Thyroid gland (tissue), 4 donors: ENCODE measurements around the gene NFATC2. TPM values are rescaled to one million over a fixed set of nuclear protein-coding genes. Genes with fewer than 3 reads are reported as not detected.
A peak's percentile ranks its signal among the peaks of the same experiment; 100 is the strongest.

Source experiments
- DNase-seq, 2 donors: peaks; one replicate each; pipeline ENCODE4 v3.0.0-alpha.2; 2019
- H3K27ac ChIP-seq, 3 donors: fragments of 200-600 bp; sonication (generic); 1 replicate in 2 of 3; 2 replicates in 1 of 3; pipeline ENCODE4 v1.5.1; 2016 to 2019; ENCODE audit warnings: mild to moderate bottlenecking in 1 of 3, moderate library complexity in 1 of 3
- H3K27me3 ChIP-seq: fragments of 200-600 bp; sonication (generic); one replicate; pipeline ENCODE4 v1.5.1; 2019
- H3K36me3 ChIP-seq, 2 donors: fragments of 200-600 bp; sonication (generic); one replicate each; pipeline ENCODE4 v1.5.1; 2016 to 2019
- H3K4me1 ChIP-seq, 2 donors: fragments of 200-600 bp; sonication (generic); one replicate each; pipeline ENCODE4 v1.5.1; 2017 to 2019
- H3K4me3 ChIP-seq, 3 donors: fragments of 200-600 bp; sonication (generic); replicated peaks in 1 of 3; 1 replicate in 2 of 3; 2 replicates in 1 of 3; pipeline ENCODE4 v1.5.1; 2016; ENCODE audit warnings: mild to moderate bottlenecking in 1 of 3
- H3K9me3 ChIP-seq: fragments of 200-600 bp; sonication (generic); one replicate; pipeline ENCODE4 v1.5.1; 2017
- POLR2A ChIP-seq, 2 donors: fragments of 450-650 bp; IDR thresholded peaks; one replicate each; pipeline ENCODE4 v1.6.1; 2017; ENCODE audit warnings: antibody characterized with exemption in 2 of 2, mild to moderate bottlenecking in 2 of 2, moderate library complexity in 1 of 2
- WGBS, 2 donors: methylation state at CpG; one replicate each; pipeline ENCODE4 v1.1.5; 2017; 5-methylcytosine and 5-hydroxymethylcytosine counted together
- intact Hi-C: fragments of 100-400 bp; cut with DNase I; formaldehyde crosslinking; loops from one replicate; pipeline ENCODE4 v1.15.1; 2023
- total RNA-seq, 4 donors: library from RNA; depleted of rRNA; stranded (reverse); fragments of >200 nt; gene quantifications; one replicate each; pipeline ENCODE4 v1.2.3, GENCODE V29; 2016
- TF ChIP-seq, protein P1 (sequence below), 6 experiments: fragments of 200-600 bp in 3 of 6; fragments of 450-650 bp in 3 of 6; sonication (generic) in 3 of 6; IDR thresholded peaks; one replicate each; pipeline ENCODE4 v1.5.1; 2016 to 2019; ENCODE audit warnings: antibody characterized with exemption in 6 of 6, mild to moderate bottlenecking in 2 of 6, inconsistent platforms in 1 of 6, moderate library complexity in 1 of 6

Gene NFATC2
- total RNA-seq, 4 donors from 2014 or later = 7.5 to 12.6 (median 8.5) TPM

DNA sequence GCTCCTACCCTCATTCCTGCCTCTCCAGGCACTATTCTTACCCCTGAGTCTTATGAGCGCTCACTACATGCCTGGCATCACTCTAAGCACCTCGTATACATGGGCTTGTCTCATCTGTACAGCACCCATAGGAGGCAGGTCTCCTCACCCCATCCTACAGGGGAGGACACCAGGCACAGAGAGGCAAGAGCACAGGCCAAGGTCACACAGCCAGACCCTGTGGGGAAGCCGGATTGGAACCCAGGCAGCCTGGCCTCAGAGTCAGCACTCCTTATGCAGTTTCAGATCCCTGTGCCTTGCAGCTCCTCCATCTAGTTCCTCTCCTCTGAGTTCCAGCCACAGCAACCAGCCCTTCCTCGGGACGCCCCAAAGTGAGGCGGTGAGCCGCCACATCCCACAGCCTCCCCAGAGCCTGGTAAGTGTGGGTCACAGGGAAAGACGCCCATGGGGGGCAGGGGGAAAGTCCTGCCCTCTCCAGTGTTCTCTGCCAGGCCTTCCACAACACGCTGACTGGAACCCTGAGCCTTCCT is 103.3 kb downstream of the NFATC2 start:
- Histone ChIP-seq H3K9me3 (no peaks in the 10 kb centered on the region), H3K4me3 (no peak overlapping the region), H3K27ac (no peak overlapping the region), H3K27me3 (no peaks in the 10 kb centered on the region), H3K36me3 (no peaks in the 10 kb centered on the region), H3K4me1 (no peaks in the 10 kb centered on the region)
- DNase-seq = no peak
- intact Hi-C loops = no loop called here
- TF ChIP-seq, protein P1, sequence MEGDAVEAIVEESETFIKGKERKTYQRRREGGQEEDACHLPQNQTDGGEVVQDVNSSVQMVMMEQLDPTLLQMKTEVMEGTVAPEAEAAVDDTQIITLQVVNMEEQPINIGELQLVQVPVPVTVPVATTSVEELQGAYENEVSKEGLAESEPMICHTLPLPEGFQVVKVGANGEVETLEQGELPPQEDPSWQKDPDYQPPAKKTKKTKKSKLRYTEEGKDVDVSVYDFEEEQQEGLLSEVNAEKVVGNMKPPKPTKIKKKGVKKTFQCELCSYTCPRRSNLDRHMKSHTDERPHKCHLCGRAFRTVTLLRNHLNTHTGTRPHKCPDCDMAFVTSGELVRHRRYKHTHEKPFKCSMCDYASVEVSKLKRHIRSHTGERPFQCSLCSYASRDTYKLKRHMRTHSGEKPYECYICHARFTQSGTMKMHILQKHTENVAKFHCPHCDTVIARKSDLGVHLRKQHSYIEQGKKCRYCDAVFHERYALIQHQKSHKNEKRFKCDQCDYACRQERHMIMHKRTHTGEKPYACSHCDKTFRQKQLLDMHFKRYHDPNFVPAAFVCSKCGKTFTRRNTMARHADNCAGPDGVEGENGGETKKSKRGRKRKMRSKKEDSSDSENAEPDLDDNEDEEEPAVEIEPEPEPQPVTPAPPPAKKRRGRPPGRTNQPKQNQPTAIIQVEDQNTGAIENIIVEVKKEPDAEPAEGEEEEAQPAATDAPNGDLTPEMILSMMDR (IDR thresholded peaks at IDR 0.05) = no peak
- no peak for TF ChIP-seq POLR2A (IDR thresholded peaks at IDR 0.05)
- WGBS, 2 donors = 99% methylated on average over 6 to 8 of the region's 9 CpGs

DNA sequence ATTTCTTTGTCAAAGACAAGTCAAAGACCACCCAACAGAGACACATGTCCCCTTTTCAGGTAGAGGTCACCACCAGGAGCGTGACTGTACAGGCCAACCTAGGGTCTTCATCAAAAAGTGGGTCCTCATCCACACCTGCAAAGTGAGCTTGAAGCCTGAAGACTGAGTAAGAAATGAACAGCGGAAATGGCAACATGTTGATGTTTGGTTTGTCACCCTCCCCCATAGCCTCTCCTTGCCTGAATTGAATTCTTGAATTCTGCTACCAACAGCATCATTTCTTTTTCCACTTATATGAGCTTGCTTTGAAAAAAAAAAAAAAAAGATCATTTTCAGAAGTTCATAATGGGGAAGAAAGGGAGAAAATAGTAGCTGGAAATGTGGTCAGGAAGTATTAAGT is 104.4 kb downstream of the NFATC2 start:
- no peak for DNase-seq
- intact Hi-C loops = no loop called here
- H3K4me1 ChIP-seq = no peaks in the 10 kb centered on the region
- H3K36me3 ChIP-seq = no peaks in the 10 kb centered on the region
- TF ChIP-seq, protein P1 (IDR thresholded peaks at IDR 0.05) = no peak
- no peak for TF ChIP-seq POLR2A (IDR thresholded peaks at IDR 0.05)
- H3K9me3 ChIP-seq = no peaks in the 10 kb centered on the region
- 97 to 98% methylated on average over 2 of the region's 2 CpGs for WGBS, 2 donors
- no peak overlapping the region for H3K27ac ChIP-seq
- H3K4me3 ChIP-seq = no peak overlapping the region
- no peaks in the 10 kb centered on the region for H3K27me3 ChIP-seq

GRCh38 chr20:51437182-51437924 is 105.2 kb downstream of the NFATC2 start:
- WGBS, 2 donors = 91 to 92% methylated on average over 7 of the region's 7 CpGs
- Histone ChIP-seq H3K27ac (no peak overlapping the region), H3K4me3 (no peak overlapping the region), H3K27me3 (no peaks in the 10 kb centered on the region), H3K9me3 (no peaks in the 10 kb centered on the region), H3K36me3 (peaks cover 0 to under 1% of the 10 kb centered on the region in 2 donors), H3K4me1 (no peaks in the 10 kb centered on the region)
- no peak for DNase-seq
- intact Hi-C loops = no loop called here
- TF ChIP-seq POLR2A (IDR thresholded peaks at IDR 0.05) = no peak
- TF ChIP-seq, protein P1 (IDR thresholded peaks at IDR 0.05) = no peak

GRCh38 chr20:51434580-51435247 is 107.8 kb downstream of the NFATC2 start:
- H3K4me1 ChIP-seq = no peaks in the 10 kb centered on the region
- H3K9me3 ChIP-seq = no peaks in the 10 kb centered on the region
- intact Hi-C loops = no loop called here
- H3K4me3 ChIP-seq = no peak overlapping the region
- DNase-seq = no peak
- H3K36me3 ChIP-seq = peaks cover 0 to 6% of the 10 kb centered on the region in 2 donors
- WGBS, 2 donors = 94% methylated on average over 6 of the region's 6 CpGs
- no peaks in the 10 kb centered on the region for H3K27me3 ChIP-seq
- H3K27ac ChIP-seq = no peak overlapping the region
- TF ChIP-seq, protein P1 (IDR thresholded peaks at IDR 0.05) = no peak
- no peak for TF ChIP-seq POLR2A (IDR thresholded peaks at IDR 0.05)

GRCh38 chr20:51434026-51434425 is 108.5 kb downstream of the NFATC2 start:
- Histone ChIP-seq H3K9me3 (no peaks in the 10 kb centered on the region), H3K27ac (peak overlapping the region in 1 of 3 donors; percentile 58), H3K4me3 (no peak overlapping the region), H3K4me1 (peaks cover 0 to 3% of the 10 kb centered on the region in 2 donors), H3K36me3 (peaks cover 0 to 6% of the 10 kb centered on the region in 2 donors), H3K27me3 (no peaks in the 10 kb centered on the region)
- intact Hi-C loops = no loop called here
- peak; percentile 52 to 86 for DNase-seq
- WGBS, 2 donors = 88 to 93% methylated on average over 2 of the region's 2 CpGs
- TF ChIP-seq POLR2A (IDR thresholded peaks at IDR 0.05) = no peak
- TF ChIP-seq, protein P1 (IDR thresholded peaks at IDR 0.05) = no peak
